Heart right ventricle (tissue), 16 donors: ENCODE data around the gene RBMS3. TPM values are rescaled to one million over a fixed set of nuclear protein-coding genes. Genes with fewer than 3 reads are reported as not detected.
"Not testable (repeated sequence)": the region's sequence is repeated elsewhere in the genome, so short reads cannot be mapped to it uniquely, and the experiment has no call there.

Source experiments
- ATAC-seq, 8 donors: fragments of 200-7000 bp; cut with Tn5 transposase; one replicate each; pipeline ENCODE4 v1.9.1; 2020; ENCODE audit warnings: mild to moderate bottlenecking in 8 of 8, moderate library complexity in 8 of 8, moderate number of reproducible peaks in 1 of 8
- DNase-seq, 2 donors: peaks; one replicate each; pipeline ENCODE4 v3.0.0-alpha.2; 2020
- H3K27ac ChIP-seq, 10 donors: fragments of 200-600 bp; sonication (generic) in 2 of 10; one replicate each; pipeline versions ENCODE4 v1.5.0 to v1.8.0; 2020 to 2022; ENCODE audit warnings: mild to moderate bottlenecking in 3 of 10
- H3K27me3 ChIP-seq, 7 donors: fragments of 200-600 bp; one replicate each; pipeline ENCODE4 v1.8.0; 2021 to 2022; ENCODE audit warnings: mild to moderate bottlenecking in 2 of 7
- H3K36me3 ChIP-seq, 9 donors: fragments of 200-600 bp; sonication (generic) in 1 of 9; one replicate each; pipeline versions ENCODE4 v1.5.0 to v1.8.0; 2020 to 2022; ENCODE audit warnings: mild to moderate bottlenecking in 2 of 9
- H3K4me1 ChIP-seq, 9 donors: fragments of 200-600 bp; sonication (generic) in 1 of 9; one replicate each; pipeline versions ENCODE4 v1.5.0 to v1.8.0; 2020 to 2022; ENCODE audit warnings: mild to moderate bottlenecking in 4 of 9
- H3K4me3 ChIP-seq, 10 donors: fragments of 200-600 bp; sonication (generic) in 2 of 10; one replicate each; pipeline versions ENCODE4 v1.5.0 to v1.8.0; 2020 to 2022; ENCODE audit warnings: mild to moderate bottlenecking in 7 of 10, moderate library complexity in 2 of 10
- H3K9me3 ChIP-seq, 11 donors: fragments of 200-600 bp in 10 of 11; sonication (generic) in 2 of 11; one replicate each; pipeline versions ENCODE4 v1.5.0 to v1.8.0; 2013 to 2022; ENCODE audit warnings: mild to moderate bottlenecking in 2 of 11, control low read depth in 1 of 11, moderate library complexity in 1 of 11
- CTCF ChIP-seq, 9 donors: fragments of 200-600 bp; sonication (generic) in 2 of 9; IDR thresholded peaks; one replicate each; pipeline versions ENCODE4 v1.5.0 to v1.8.0; 2021 to 2022; ENCODE audit warnings: antibody characterized with exemption in 9 of 9, mild to moderate bottlenecking in 5 of 9, moderate library complexity in 1 of 9
- WGBS, 2 donors: extraction: QIAGEN DNeasy Blood & Tissue Kit; methylation state at CpG; one replicate each; pipeline ENCODE4 v1.1.7; 2013; ENCODE audit warnings: inconsistent platforms in 1 of 2; 5-methylcytosine and 5-hydroxymethylcytosine counted together
- intact Hi-C, 10 donors: fragments of 100-400 bp; cut with DNase I; formaldehyde crosslinking; loops; one replicate each; pipeline versions ENCODE4 v1.11.1 to v1.14.2; 2022
- polyA plus RNA-seq, 2 donors: library from polyadenylated mRNA; stranded (reverse); fragments of 200-250 nt; gene quantifications; one replicate each; pipeline ENCODE4 v1.2.3, GENCODE V29; 2013
- total RNA-seq, 10 donors: library from RNA; stranded (reverse); fragmentation: NEBNext Ultra II Directional in 3 of 10; extraction: Animal tissue kit (Norgen Biotek cat#: 25700) in 3 of 10; gene quantifications; one replicate each; pipeline versions ENCODE4 v1.2.1 to v1.2.4, GENCODE V29; 2021 to 2023
- donor health status: Arrhythmogenic right ventricular cardiomyopathy.
- donor health status: ischemic (EF 13 %, LVEDD 7.1; RV severe dilation, severe dysfunction).
- donor health status: healthy with polysubstance abuse.
- donor health status: DM: no; HTN: yes; CAD: no.
- donor health status: DM: no; HTN: no; CAD: no.
- donor health status: ischemic (EF 25% LVEDD 6.9; RV normal size, moderate dysfunction).
- donor health status: ischemic (EF 25% LVEDD 5.7; RV mildly dilated, moderate dysfunction).
- donor health status: healthy.
- donor health status: DM: yes; HTN: yes; CAD: no.
- donor health status: Ischemic cardiomyopathy.
- donor health status: ischemic (EF 35%, LVEDD 5.7; RV mildly dilated, moderate dysfunction).
- donor health status: nonischemic (EF 11% LVEDD 7.7; RV severe dilation, severe dysfunction).
- donor health status: DM: yes; HTN: yes; CAD: no.
- donor health status: PGD.
- donor health status: ischemic (EF 29% LVEDD 5.4; RV normal size, mild dysfunction).
- donor health status: nonischemic (EF 23%, LVEDD 6.1; RV moderate dilation, normal function).

RBMS3 gene
- total and polyA plus RNA-seq, 12 donors, result 3.2 to 41.1 (median 26.4) TPM

- 16 to 35% methylated on average over 1 of the region's 1 CpG for WGBS, 2 donors
- Histone ChIP-seq H3K4me3 (peak overlapping the region in 5 of 10 donors; percentile 7 to 29 (median 9)), H3K36me3 (no peaks in the 10 kb centered on the region), H3K27me3 (no peaks in the 10 kb centered on the region), H3K9me3 (peaks cover 0 to 9% (median 0%) of the 10 kb centered on the region in 11 donors), H3K4me1 (peaks cover 0 to 45% (median 20%) of the 10 kb centered on the region in 9 donors), H3K27ac (peak overlapping the region in 2 of 10 donors; percentile 49 to 51)
- no peak for ATAC-seq
- DNase-seq, result no peak
- intact Hi-C loops, result no loop called here
- no peak for TF ChIP-seq CTCF (IDR thresholded peaks at IDR 0.05)
Measured at GRCh38 chr3:29353807-29354206, 72.9 kb downstream of the RBMS3 start.

DNA sequence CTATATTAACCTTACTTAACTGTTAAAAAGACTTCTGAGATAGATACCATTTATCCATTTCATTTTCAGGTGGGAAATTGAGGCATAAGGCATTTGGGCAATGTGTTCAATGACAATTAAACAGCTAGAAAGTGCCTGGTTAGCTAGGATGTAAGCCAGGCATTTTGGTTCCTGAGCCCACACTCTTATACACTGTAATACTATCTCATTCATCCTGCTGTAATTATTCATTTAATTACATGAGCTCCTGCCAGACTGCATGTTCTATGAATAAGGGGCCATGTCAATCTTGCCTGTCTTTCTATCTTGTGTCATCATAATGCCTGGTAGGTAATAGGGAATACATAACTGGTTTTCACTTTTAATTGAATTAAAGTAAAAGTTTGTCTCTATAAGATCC lies 74.0 kb downstream of the RBMS3 start:
- intact Hi-C loops, result no loop called here
- Histone ChIP-seq H3K9me3 (peaks cover 0 to 9% (median 0%) of the 10 kb centered on the region in 11 donors), H3K4me3 (no peak overlapping the region), H3K27ac (no peak overlapping the region), H3K36me3 (no peaks in the 10 kb centered on the region), H3K27me3 (no peaks in the 10 kb centered on the region), H3K4me1 (peaks cover 0 to 38% (median 20%) of the 10 kb centered on the region in 9 donors)
- peak in 1 of 8 donors; percentile 14 for ATAC-seq
- TF ChIP-seq CTCF (IDR thresholded peaks at IDR 0.05), result no peak
- DNase-seq, result no peak

DNA sequence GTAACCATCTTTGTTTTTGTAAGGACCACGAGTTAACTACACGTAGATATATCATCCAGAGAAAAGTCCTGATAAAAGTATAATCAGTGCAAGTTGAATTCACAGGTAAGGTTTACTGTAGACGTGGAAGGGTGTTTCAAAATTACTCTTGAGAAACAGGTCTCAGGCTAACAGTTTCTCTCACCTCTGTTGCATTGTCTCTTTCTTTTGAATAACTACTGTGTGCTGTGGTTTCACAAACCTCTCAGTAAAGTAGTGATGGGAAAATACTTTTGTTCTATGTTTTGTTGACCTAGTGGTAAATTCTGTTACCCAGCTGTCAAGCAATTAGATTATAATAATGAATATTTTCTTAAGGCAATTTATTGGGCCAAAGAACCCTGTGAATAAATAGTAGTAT lies 75.2 kb downstream of the RBMS3 start:
- no peak for TF ChIP-seq CTCF (IDR thresholded peaks at IDR 0.05)
- H3K4me1 ChIP-seq, result peaks cover 0 to 38% (median 20%) of the 10 kb centered on the region in 9 donors
- no peaks in the 10 kb centered on the region for H3K36me3 ChIP-seq
- H3K27ac ChIP-seq, result no peak overlapping the region
- H3K27me3 ChIP-seq, result no peaks in the 10 kb centered on the region
- peaks cover 0 to 17% (median 0%) of the 10 kb centered on the region in 11 donors for H3K9me3 ChIP-seq
- DNase-seq (no peak), ATAC-seq (no peak)
- intact Hi-C loops, result no loop called here
- 93% methylated on average over 3 of the region's 3 CpGs for WGBS, 2 donors
- H3K4me3 ChIP-seq, result no peak overlapping the region

DNA sequence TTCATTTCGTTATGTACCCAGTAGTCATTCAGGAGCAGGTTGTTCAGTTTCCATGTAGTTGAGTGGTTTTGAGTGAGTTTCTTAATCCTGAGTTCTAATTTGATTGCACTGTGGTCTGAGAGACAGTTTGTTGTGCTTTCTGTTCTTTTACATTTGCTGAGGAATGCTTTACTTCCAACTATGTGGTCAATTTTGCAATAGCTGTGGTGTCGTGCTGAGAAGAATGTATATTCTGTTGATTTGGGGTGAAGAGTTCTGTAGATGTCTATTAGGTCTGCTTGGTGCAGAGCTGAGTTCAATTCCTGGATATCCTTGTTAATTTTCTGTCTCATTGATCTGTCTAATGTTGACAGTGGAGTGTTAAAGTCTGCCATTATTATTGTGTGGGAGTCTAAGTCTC lies 79.4 kb downstream of the RBMS3 start:
- peaks cover 0 to 17% (median 0%) of the 10 kb centered on the region in 11 donors for H3K9me3 ChIP-seq
- H3K27ac ChIP-seq, H3K36me3 ChIP-seq, H3K4me3 ChIP-seq, intact Hi-C loops, ATAC-seq, H3K27me3 ChIP-seq, DNase-seq: not testable (repeated sequence)
- 90 to 99% methylated on average over 2 of the region's 2 CpGs for WGBS, 2 donors
- peaks cover 0 to 29% (median 10%) of the 10 kb centered on the region in 9 donors for H3K4me1 ChIP-seq

- H3K36me3 ChIP-seq, result no peaks in the 10 kb centered on the region
- H3K27me3 ChIP-seq, result no peaks in the 10 kb centered on the region
- peaks cover 0 to 30% (median 10%) of the 10 kb centered on the region in 9 donors for H3K4me1 ChIP-seq
- intact Hi-C loops, result no loop called here
- ATAC-seq, result no peak
- 88 to 93% methylated on average over 2 of the region's 2 CpGs for WGBS, 2 donors
- DNase-seq, result no peak
- TF ChIP-seq CTCF (IDR thresholded peaks at IDR 0.05), result no peak
- H3K4me3 ChIP-seq, result no peak overlapping the region
- H3K27ac ChIP-seq, result no peak overlapping the region
- peaks cover 0 to 14% (median 0%) of the 10 kb centered on the region in 11 donors for H3K9me3 ChIP-seq
Measured at GRCh38 chr3:29363110-29363509, 82.2 kb downstream of the RBMS3 start.
